ENCODE measurements around the gene CEACAM18.
A peak's percentile ranks its signal among the peaks of the same experiment; 100 is the strongest.
"Not testable (repeated sequence)": the region's sequence is repeated elsewhere in the genome, so short reads cannot be mapped to it uniquely, and the experiment has no call there.

CEACAM18 gene

DNA sequence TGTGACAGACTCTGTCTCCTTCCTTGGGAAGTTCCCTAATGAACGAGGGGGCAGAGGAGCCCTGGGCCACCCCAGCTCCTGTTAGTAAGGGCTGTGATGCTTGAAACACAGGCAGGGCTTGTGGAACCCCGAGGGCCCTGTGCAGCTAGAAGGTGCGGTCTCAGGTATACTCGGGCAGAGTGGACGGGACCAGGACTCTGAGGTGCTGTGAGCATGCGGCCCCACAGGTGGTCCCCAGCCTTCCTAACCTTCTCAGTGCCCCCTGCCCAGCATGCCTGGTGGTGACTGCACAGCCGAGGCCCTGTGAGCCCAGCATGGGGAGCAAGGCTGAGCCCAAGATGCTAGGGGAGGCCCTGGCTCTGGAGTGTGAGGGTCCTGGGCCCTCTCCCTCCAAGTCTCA lies 16.1 kb upstream of the CEACAM18 start:
- DNase-seq = no peak

DNA sequence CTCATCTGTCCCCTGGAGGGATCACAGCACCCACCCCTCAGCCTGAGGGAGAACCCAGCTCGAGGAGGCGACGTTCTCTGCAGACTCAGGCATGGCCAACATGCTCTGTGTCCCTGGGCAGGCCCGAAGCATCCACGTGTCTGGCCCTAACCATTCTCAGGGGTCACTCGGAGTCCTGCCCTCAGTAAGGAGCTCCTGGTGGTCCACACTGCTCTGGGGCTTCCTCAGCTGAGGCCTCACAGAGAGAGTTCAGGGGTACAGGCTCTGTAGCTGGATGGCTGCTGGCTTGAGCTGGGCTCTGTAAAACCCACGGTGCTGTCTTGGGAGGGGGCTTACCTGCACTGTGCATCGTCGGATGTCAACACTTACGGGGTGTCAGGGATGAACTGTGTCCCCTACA lies 15.7 kb upstream of the CEACAM18 start:
- DNase-seq = no peak

DNA sequence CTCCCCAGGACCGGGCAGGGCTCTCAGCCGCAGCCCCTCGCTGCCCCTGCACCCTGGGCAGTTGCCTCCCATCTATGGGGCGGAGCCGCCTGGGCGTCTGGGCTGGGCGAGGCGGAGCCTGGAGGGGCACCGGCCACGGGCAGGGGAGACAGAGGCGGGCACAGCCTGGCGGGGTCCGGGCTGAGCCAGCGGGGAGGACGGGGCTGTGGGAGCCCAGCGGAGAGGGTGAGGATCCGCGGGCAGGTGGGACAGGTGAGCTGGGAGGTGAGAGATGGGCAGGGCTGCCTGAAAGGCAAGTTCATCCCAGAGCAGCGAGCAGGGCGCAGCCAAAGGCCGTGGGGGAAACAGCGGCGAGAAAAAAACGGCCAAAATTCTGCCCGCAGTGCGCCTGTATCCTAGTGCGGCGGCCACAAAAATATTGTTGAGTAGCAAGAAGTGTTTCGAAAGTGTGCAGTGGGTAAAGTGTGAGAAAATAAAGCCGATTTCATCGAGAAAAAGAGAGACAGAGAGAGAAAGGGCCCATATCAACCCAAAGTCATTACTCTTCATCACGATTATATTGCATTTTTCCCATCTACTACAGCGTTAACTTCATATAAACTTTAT lies 14.3 kb upstream of the CEACAM18 start:
- not testable (repeated sequence) for DNase-seq

DNA sequence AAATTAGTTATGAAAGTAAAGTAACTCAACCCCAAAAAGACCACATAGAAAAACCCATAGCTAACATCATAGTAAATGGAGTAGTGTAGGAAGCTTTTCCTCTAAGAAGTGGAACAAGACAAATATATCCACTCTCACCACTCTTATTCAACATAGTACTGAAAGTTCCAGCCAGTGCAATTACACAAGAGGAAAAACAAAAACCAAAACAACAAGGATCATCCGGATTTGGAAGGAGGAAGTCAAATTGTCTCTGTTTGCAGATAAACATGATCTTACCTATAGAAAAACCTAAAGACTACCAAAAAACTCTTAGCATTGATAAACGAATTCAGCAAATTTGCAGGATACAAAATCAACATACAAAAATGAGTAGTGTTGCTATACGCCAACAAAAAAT lies 11.6 kb upstream of the CEACAM18 start:
- DNase-seq = no peak

DNA sequence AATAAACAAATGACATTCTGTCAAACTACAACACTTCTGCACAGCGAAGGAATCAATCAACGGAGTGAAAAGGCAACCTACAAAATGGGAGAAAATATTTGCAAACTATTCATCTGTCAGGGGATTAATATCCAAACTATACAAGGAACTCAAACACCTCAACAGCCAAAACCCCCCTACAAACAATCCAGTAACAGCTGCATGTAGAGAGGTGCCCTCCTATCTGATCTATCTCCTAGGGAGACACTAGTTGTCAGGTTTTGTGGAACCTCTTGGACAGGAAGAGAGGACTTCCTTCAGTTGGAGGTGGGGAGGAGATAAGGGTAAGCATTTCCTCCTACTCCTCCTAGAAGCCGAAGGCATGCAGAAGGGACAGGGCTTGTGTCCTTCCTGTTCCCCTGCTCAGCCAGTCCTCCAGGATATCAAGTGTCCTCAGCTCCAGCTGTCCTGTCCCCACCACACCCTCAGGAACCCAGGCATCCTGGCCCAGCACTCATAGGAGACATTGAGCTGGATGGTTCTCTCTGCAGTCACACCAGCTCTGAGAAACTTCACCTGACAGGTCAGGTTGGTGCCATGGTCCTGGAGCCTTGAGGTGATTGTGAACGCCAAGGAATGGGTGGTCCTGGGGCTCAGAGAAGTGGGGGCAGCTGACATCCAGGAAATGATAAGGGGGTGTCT lies 10.3 kb upstream of the CEACAM18 start:
- no peak for DNase-seq

DNA sequence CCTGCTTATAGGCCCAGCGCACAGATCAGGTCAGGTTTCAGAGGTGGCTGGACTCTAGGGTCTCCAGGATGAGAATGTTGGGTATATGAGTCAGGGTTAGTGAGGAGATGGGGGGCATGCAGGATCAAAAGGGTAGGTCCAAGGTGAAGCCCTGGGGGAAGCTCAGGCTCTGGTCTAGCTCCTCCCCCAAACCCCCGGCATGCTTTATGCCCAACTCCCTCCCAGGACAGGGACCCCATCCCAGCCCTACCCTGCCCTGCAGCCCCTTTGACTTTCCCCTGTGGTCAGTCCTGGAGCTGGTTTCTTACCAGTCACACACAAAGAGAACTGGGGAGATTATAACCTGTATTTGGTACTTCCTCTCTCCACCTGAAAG lies 9.8 kb upstream of the CEACAM18 start:
- DNase-seq = no peak

DNA sequence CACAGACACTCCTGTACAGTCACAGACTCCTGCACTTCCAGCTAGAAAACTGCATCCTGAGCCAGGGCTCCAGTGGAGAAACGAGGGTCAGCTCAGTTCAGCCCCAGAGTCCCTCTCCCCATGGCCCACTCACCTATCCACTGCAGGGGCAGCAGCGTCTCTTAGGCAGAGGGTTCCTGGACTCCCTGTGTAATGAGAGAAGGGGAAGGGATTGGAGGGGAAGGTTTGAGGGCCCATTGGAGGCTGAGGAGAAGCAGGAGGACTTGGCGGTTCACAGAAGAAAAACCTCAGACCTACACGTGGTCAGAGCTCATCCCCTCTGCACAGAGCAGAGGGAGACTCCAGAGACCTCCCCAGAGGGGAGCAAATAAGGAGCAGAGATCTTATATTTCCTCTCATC lies 9.2 kb upstream of the CEACAM18 start:
- no peak for DNase-seq

DNA sequence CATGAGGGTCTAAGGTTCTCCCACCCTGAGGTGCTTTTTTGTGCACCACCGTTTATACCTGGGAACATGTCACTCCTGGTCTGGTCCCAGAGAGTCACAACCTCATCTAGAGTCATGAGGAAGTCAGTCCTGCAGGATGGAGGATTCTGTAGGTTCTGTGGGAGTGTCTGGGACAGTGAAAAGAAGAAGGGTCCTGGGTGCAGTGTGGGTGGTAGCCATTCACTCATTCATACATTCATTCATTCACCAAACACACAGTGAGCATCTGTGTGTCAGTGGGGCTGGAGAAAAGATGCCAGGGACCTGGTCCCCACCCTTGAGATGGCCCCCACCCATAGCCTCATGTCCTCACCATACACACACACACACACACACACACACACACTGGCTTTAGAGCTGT lies 8.7 kb upstream of the CEACAM18 start:
- DNase-seq = no peak

DNA sequence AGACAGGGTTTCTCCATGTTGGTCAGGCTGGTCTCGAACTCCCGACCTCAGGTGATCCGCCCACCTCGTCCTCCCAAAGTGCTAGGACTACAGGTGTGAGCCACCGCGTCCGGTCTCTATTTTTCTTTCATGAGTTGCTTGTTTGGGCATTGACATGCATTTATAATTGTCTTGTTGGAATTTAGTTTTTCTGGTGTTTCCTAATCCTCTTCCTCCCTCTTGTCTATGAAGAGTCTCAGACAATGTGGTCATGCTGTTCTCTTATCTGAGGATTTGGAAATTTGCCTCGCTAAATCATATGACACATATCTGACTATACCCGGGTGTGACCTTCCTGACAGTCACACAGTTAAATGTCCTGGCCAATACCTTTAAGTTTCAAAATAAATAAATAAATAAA lies 7.4 kb upstream of the CEACAM18 start:
- DNase-seq = no peak

DNA sequence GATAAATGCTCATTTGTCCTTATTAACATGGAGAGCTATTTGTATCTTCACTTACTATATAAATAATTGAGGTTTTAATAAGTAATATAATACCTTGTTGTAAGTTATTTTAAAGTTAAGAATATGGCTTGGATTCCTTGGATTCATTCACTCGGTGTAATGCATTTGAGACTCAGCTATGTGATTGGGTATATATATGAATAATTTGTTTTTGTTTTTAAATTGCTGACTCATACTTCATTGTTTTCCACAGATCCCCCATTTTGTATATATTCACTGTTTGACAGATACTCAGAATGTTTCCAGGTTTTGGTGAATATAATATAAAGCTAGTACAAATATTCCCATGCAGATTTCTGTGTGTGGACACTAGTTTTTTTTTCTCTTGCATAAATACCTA lies 6.8 kb upstream of the CEACAM18 start:
- DNase-seq = no peak

DNA sequence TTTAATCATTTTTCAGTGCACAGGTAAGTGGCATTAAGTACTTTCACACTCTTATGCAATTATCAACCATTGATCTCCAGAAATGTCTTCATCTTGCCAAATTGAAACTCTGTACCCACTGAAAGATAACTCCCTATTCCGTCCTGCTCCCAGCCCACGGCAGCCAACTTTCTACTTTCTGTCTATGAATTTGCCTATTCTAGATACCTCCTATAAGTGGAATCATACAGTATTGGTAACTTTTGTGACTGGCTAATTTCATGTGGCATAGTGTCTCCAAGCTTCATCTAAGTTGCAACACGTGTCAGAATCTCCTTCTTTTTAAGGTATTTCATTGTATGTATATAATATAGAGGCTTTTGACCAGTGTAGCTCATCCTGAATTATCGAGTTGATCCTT lies 5.7 kb upstream of the CEACAM18 start:
- DNase-seq = no peak

DNA sequence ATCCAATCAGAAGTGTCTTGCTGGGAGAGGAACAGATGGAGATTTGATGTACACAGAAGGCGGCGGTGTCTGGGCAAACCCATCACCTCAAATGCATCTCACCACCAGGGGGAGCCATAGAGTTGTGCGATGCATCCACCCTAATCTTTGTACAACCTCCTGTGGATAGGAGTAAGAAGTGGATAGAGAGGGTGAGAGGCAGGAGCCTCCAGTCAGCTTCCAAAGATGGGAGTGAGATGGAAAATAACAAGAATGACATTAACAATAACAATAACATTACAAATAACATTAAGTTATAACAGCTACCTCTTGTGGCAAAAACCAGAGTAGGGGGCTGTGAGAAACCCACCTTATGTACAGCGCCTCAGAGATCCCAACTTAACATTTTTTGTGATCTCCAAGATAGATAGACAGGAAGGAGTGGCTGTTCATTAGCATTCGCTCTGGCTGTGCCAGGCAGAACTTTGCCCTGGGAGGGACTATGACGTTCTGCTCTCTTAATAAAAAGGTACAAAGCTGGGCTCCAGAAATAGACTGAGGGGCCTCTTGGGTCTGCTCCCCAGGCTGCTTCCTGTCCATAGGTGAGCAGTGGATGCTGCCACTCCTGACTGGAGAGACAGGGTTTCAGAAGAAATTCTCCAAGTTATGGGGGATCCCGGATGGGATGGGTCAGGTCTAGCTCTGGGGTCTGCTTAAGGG lies 5.2 kb upstream of the CEACAM18 start:
- peak; percentile 54 to 89 (median 78) for DNase-seq

DNA sequence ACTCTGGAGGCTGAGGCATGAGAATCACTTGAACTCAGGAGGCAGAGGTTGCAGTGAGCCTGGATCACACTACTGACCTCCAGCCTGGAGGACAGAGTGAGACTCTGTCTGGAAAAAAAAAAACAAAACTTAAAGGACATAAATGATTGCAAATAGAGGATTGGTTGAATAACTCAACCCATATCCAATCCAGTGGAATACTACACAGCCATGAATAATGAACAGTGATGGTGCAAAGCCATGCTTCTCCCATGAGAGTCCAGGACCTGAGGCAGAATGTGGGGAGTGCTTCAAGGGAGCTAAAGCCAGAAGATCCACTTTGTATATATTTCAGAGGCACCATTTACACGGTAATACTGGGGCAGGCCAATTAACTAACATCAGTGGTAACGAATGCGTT lies 2.2 kb upstream of the CEACAM18 start:
- no peak for DNase-seq

DNA sequence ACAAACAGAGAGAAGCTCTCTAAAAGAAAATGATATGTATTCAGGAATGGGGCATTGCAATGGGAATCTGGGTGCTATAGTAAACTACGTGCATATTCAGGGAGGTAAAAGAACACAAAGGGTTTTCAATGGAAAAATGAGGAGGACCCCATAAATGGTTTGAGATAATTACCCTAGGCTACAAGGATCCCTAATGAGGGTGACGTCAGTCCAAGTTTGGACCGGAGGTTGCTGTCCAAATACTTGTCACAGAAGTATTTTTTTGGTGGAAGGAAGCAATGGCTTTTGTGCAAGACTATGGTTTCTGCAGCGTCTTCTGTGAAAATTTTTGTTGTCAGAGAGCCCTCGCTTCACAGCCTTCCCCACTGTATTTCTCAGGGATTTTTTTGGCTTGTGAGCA lies 995 bp upstream of the CEACAM18 start:
- DNase-seq = no peak

DNA sequence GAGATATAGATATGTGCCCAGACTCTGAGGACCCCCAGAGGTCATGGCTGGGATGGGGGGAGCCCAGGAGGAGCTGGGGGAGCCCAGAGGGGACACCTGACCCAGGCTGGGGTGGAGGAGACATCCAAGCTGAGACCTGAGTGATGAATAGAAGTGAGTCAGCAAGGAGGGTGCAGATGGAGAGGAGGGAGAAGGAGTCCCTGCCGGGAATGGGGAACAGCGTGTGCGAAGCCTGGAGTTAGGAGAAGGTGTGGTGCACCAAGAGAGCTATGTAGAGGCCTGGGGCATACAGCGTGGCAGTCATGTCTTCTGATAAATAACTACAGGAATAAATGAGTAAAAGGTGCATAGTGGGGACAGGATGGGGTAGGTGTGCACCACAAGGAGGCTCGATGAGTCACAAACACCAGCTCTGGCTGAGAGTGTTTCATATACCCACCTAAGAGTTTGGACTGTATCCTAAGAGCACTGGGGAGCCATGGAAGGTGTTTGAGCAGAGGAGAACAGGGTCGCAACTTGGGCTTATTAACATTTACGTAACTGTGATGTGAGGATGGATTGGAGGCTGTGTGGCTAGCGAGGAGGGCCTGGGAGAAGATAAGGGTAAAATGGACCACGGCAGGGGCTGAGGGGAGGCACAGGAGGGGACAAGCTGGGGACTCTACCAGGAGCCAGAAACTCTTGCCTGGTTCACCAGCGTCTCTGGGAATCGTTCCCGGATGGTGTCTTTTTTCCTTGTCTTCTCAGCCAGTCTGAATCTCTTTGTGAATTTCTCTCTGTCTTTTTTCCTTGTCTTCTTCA lies 1.4 kb downstream of the CEACAM18 start:
- no peak for DNase-seq

DNA sequence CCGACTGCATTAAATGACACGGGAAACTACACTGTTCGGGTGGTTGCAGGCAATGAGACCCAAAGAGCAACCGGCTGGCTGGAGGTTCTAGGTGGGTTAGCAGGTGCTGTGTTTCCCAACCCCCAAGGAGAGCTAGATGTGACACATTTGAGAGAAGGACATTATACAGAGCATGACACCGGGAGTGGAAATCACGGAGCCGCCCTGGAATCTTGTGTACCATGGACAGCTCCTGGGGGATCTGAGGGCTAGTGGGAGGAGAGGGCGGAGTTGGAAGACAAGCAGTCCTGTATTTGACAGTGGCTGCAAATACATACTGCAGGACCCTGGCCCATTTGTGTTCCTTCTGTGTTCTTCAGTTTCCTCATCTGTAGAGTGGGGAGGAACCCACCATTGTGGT lies 2.3 kb downstream of the CEACAM18 start:
- no peak for DNase-seq

DNA sequence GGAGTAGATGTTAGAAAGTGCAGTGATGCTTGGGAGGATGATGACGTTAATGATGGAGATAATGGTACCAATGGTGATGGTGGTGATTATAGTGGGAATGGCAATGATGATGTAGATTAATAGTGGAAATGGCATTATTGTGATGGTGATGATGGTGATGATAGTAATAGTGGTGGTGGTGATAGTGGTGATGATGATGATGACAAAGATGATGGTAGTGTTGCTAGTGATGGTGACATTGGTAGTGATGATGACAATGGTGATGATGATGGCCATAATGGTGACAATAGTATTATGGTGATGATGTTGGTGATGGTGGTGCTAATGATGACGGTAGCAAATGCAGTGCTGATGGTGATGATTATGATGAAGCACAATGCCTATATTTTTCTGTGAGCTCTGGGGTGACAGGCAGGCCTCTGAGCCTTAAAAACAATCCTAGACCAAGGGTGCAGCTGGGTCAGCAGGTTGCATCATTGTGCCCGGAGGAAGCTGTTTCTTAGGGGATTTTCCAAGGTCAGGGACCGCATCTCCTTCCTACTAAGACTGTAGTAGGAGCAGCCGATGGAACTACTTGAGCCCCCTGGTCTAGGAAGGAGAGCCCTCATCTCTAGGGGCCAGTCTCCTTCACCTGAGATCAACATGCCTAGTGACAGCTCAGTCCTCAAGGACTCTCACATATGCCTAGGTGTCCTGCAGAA lies 7.8 kb downstream of the CEACAM18 start:
- no peak for DNase-seq

DNA sequence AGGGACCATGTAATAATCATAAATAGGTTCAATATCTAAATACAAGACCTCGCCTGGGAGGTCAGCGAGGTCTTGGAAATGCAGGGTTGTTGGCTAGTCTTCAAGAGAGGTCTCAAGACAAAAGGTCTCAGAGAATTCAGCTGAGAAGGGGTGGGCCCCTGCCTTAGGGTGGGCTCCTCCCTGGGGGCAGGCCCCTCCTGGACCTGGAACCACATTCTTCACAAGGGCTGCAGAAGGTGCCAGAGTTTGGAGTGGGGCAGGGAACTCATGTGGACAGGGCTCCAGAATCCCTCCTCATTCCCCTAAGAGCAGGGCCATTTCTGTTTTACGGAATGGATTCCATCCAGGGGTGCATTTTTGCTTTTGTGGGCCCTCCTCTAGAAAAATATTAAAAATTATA lies 10.2 kb downstream of the CEACAM18 start:
- DNase-seq = no peak

DNA sequence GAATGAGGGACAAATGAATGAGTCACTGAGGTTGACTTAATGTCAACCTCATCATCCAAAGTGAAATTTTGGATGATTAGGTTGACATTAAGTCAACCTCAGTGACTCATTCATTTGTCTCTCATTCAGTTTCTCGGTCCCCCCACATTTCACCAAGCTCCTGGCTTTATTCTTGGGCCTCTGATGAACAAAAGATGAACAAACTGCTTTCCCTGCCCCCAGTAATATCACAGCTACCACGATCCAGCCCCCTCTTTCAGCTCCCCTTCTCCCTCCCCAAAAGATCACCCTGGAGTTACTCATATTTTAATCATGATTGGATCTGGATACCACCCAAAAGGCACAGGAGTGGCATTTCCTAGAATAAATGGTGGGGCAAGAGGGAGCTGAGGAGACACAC lies 10.8 kb downstream of the CEACAM18 start:
- no peak for DNase-seq

DNA sequence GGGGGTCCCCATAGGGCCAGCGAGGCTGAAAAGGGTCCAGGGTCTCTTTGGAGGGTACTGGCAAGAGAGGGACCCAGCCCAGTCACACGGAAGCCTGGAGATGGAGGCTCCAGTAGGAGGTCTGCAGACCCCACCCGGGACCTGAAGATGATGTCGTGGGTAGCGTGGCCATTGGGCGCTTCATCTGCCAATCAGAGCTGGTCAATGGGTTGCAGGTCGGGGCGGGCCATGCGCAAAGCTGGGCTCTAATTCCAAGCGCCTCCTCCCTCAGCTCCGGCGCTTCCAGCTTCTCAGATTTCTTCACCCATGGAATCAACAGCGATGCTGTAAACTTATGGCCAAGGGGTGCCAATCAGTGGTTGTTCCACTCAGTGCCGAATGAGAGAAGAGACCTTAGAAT lies 12.3 kb downstream of the CEACAM18 start:
- DNase-seq = no peak

DNA sequence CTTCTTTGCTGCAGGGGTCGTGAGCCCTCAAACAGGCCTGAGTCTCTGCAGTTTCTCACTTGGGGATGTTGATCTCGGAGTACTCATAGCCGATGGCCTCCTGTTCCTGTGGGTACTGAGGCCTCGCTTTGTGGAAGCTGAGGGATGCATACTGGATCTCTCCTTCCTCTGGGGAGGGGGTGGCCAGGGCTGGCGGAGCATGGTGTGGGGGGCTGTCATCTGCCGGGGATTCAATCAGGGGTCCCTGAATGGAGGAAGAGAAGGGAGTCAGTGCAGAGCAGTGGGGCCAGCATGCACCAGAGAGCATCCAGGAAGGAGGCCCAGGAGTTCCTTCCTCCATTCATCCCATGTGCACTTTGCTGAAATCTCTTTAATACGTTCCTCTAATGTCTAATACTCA lies 13.2 kb downstream of the CEACAM18 start:
- no peak for DNase-seq

DNA sequence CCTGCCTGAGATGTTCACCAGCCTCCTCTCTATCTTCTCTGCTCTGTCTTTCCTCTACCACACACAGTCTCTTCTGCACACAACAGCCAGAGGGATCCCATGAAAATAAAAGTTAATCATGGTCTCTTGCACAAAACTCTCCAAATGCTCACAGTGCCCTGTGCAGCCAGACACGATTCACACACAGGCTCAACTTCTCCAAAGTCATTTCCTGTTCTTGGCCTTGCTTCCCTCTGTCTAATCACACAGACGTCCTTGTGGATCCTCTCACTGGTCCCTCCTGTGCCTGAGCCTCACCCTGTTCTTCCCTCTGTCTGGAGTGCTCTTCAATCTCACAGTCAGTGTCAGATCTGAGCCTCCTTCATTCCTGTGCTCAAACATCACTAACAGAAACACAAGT lies 15.4 kb downstream of the CEACAM18 start:
- DNase-seq = no peak

DNA sequence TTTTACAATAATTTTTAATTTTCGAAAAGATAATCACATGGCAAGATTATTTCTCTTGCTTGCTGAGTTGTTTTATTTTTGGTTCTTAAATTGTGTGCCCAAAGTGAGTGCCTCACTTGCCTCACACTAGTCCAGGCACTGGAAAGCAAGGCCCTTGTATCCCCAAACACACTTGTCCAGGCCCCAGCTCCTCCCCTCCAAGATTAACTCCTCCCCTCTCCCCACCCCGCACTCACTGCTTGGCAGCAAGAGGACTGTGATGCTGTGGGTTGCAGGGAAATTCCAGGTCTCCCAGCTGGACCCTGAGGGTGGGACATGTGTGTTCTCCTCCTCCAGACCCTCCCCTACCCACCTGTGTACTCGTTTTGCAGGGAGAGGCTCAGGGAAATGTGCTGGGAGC lies 19.3 kb downstream of the CEACAM18 start:
- no peak for DNase-seq
